GM12878 (cell line): ENCODE measurements around the gene DSE. TPM values are rescaled to one million over a fixed set of nuclear protein-coding genes. Genes with fewer than 3 reads are reported as not detected.

ENCODE experiments used
- ATAC-seq: fragments of 200-7000 bp; cut with Tn5 transposase; 3 replicates; pipeline ENCODE4 v1.9.1; 2020; ENCODE audit warnings: mild to moderate bottlenecking, moderate library complexity
- BruUV-seq: library from RNA; stranded (reverse); fragments of 400-500 nt; replicated peaks from 2 replicates; lab custom pipeline; 2021; lab: Mats Ljungman, UMichigan
- CTCF ChIA-PET: fragments of 300-600 bp; sonication (Branson Sonifier 250); formaldehyde crosslinking; extraction: SDS; loops from one replicate; lab custom pipeline; 2021; ENCODE audit warnings: inconsistent platforms; lab: Yijun Ruan, JAX
- POLR2A ChIA-PET: fragments of 350-600 bp; formaldehyde crosslinking; extraction: SDS; loops from one replicate; lab custom pipeline; 2021; ENCODE audit warnings: inconsistent platforms; lab: Charles Lee
- RAD21 ChIA-PET: fragments of 300-600 bp; sonication (Branson Sonifier 250); formaldehyde crosslinking; loops from one replicate; lab custom pipeline; 2023; ENCODE audit warnings: antibody characterized with exemption; ENCODE audit not compliant: unreplicated experiment; lab: Charles Lee
- SMC1A ChIA-PET: fragments of 300-600 bp; sonication (Branson Sonifier 250); formaldehyde crosslinking; loops from one replicate; lab custom pipeline; 2023; ENCODE audit not compliant: unreplicated experiment, uncharacterized antibody; lab: Charles Lee
- DNase-seq: peaks from one replicate; pipeline ENCODE4 v3.0.0-alpha.2; 2011; ENCODE audit warnings: low read depth, low spot score
- FAIRE-seq: peaks from 3 replicates; lab custom pipeline; 2011; peaks lifted over from hg19 to GRCh38; lab: Jason Lieb, UNC
- H2AFZ ChIP-seq: 2 replicates; pipeline ENCODE4 v1.6.0; 2011; ENCODE audit warnings: low read depth, low read length, control low read depth; ENCODE audit not compliant: control insufficient read depth
- H3K27ac ChIP-seq: 2 replicates; pipeline ENCODE4 v1.5.1; 2011; ENCODE audit warnings: control low read depth; ENCODE audit not compliant: control insufficient read depth, insufficient read depth
- H3K27me3 ChIP-seq, 2 experiments: replicated peaks in 1 of 2; 2 replicates each; pipeline versions ENCODE4 v1.6.0 to v1.6.1; 2011; ENCODE audit warnings: low read length in 1 of 2; ENCODE audit not compliant: control insufficient read depth in 2 of 2, insufficient read depth in 2 of 2
- H3K36me3 ChIP-seq, 2 experiments: 2 replicates each; pipeline ENCODE4 v1.5.1; 2011; ENCODE audit warnings: low read length in 1 of 2; ENCODE audit not compliant: control insufficient read depth in 2 of 2, insufficient read depth in 2 of 2
- H3K4me1 ChIP-seq: 2 replicates; pipeline ENCODE4 v1.6.1; 2011; ENCODE audit warnings: mild to moderate bottlenecking, low read length, moderate library complexity, mixed read lengths; ENCODE audit not compliant: control insufficient read depth, insufficient read depth
- H3K4me2 ChIP-seq: 2 replicates; pipeline ENCODE4 v1.6.0; 2011; ENCODE audit warnings: control low read depth; ENCODE audit not compliant: control insufficient read depth, insufficient read depth
- H3K4me3 ChIP-seq: fragments of 200-600 bp; sonication (generic); 2 replicates; pipeline ENCODE4 v1.5.1; 2016
- H3K79me2 ChIP-seq: 2 replicates; pipeline ENCODE4 v1.6.0; 2011; ENCODE audit warnings: low read length; ENCODE audit not compliant: control insufficient read depth, insufficient read depth
- H3K9ac ChIP-seq: 2 replicates; pipeline ENCODE4 v1.8.0; 2011; ENCODE audit warnings: low read length, control low read depth, mixed read lengths; ENCODE audit not compliant: control insufficient read depth, insufficient read depth
- H3K9me3 ChIP-seq: replicated peaks from 3 replicates; pipeline ENCODE4 v1.5.1; 2011; ENCODE audit warnings: mild to moderate bottlenecking, low read length; ENCODE audit not compliant: control insufficient read depth, insufficient read depth
- H4K20me1 ChIP-seq: 2 replicates; pipeline ENCODE4 v1.6.0; 2011; ENCODE audit not compliant: control insufficient read depth, insufficient read depth
- ASH2L ChIP-seq: fragments of 300-600, 200-600 bp; sonication (generic); IDR thresholded peaks from 2 replicates; pipeline ENCODE4 v1.6.1; 2017; ENCODE audit warnings: low read depth, mild to moderate bottlenecking, borderline replicate concordance
- ATF2 ChIP-seq: IDR thresholded peaks from 2 replicates; pipeline ENCODE4 v1.6.1; 2012; ENCODE audit warnings: low read length, inconsistent platforms
- CREB1 ChIP-seq: IDR thresholded peaks from 2 replicates; pipeline ENCODE4 v1.6.1; 2012; ENCODE audit warnings: low read depth, mild to moderate bottlenecking, inconsistent platforms
- EED ChIP-seq: sonication (generic); IDR thresholded peaks from 2 replicates; pipeline ENCODE4 v1.6.1; 2016; ENCODE audit warnings: antibody characterized with exemption, low read depth
- ELK1 ChIP-seq: IDR thresholded peaks from 2 replicates; pipeline ENCODE4 v1.6.1; 2012; ENCODE audit warnings: low read depth, low read length, improper control_type of control experiment
- HSF1 ChIP-seq: fragments of 150-350 bp; IDR thresholded peaks from 2 replicates; pipeline ENCODE4 v1.6.1; 2014; ENCODE audit warnings: mild to moderate bottlenecking, low read depth, low read length
- IKZF1 ChIP-seq: fragments of 450-650 bp; conservative IDR thresholded peaks from 2 replicates; pipeline ENCODE4 v1.6.1; 2017; ENCODE audit warnings: antibody characterized with exemption, mild to moderate bottlenecking
- IKZF2 ChIP-seq, 2 experiments: fragments of 450-650 bp; IDR thresholded peaks; 2 replicates each; pipeline ENCODE4 v1.6.1; 2017; ENCODE audit warnings: mild to moderate bottlenecking in 2 of 2, moderate library complexity in 2 of 2
- MAX ChIP-seq: IDR thresholded peaks from 2 replicates; pipeline ENCODE4 v1.6.1; 2012; ENCODE audit warnings: low read depth, low read length, improper control_type of control experiment
- MTA3 ChIP-seq: IDR thresholded peaks from 2 replicates; pipeline ENCODE4 v1.6.1; 2012; ENCODE audit warnings: low read length, inconsistent platforms, borderline replicate concordance
- NFIC ChIP-seq: IDR thresholded peaks from 2 replicates; pipeline ENCODE4 v1.6.1; 2012; ENCODE audit warnings: low read depth, mild to moderate bottlenecking, inconsistent platforms, low read length, moderate library complexity
- PBX3 ChIP-seq: IDR thresholded peaks from 2 replicates; pipeline ENCODE4 v1.6.1; 2011; ENCODE audit warnings: mild to moderate bottlenecking, low read depth, low read length, moderate library complexity; ENCODE audit not compliant: insufficient replicate concordance
- RUNX3 ChIP-seq: IDR thresholded peaks from 2 replicates; pipeline ENCODE4 v1.6.1; 2012; ENCODE audit warnings: low read length, inconsistent platforms
- SMARCA5 ChIP-seq: fragments of 450-650 bp; IDR thresholded peaks from 2 replicates; pipeline ENCODE4 v1.6.1; 2017; ENCODE audit warnings: mild to moderate bottlenecking
- SPI1 ChIP-seq: IDR thresholded peaks from 2 replicates; pipeline ENCODE4 v1.6.1; 2011; ENCODE audit warnings: low read depth, mild to moderate bottlenecking, low read length, moderate library complexity, borderline replicate concordance; ENCODE audit not compliant: insufficient read depth
- STAT3 ChIP-seq: IDR thresholded peaks from 2 replicates; pipeline ENCODE4 v1.6.1; 2011; ENCODE audit warnings: low read depth, low read length, improper control_type of control experiment
- ZNF24 ChIP-seq: fragments of 450-650 bp; IDR thresholded peaks from 2 replicates; pipeline ENCODE4 v1.6.1; 2017; ENCODE audit warnings: antibody characterized with exemption, mild to moderate bottlenecking
- ZNF384 ChIP-seq: IDR thresholded peaks from 2 replicates; pipeline ENCODE4 v1.6.1; 2012; ENCODE audit warnings: low read depth, mild to moderate bottlenecking, low read length, improper control_type of control experiment, borderline replicate concordance
- WGBS: methylation state at CpG from one replicate; pipeline ENCODE4 v1.1.6; 2016; ENCODE audit warnings: low lambda C conversion rate; ENCODE audit not compliant: insufficient replicate concordance, insufficient coverage; ENCODE audit errors: missing lambda C conversion rate; 5-methylcytosine and 5-hydroxymethylcytosine counted together
- in situ Hi-C: fragments of 300-500 bp; cut with MboI; formaldehyde crosslinking; loops from 9 replicates; pipeline ENCODE4 v1.14.3; 2018; ENCODE audit warnings: mixed read lengths
- intact Hi-C: fragments of 100-400 bp; cut with micrococcal nuclease; formaldehyde crosslinking; loops from one replicate; pipeline ENCODE4 v1.14.2; 2022; ENCODE audit not compliant: unreplicated experiment
- polyA plus RNA-seq, 11 experiments: library from polyadenylated mRNA; depleted of rRNA in 4 of 11; unstranded in 6 of 11; stranded (reverse) in 5 of 11; fragments of >200 nt; fragmentation: Nextera tagmentation in 4 of 11; fragmentation: Illumina TruSeq in 1 of 11; extraction: Ambion mirVana in 4 of 11; extraction: Trizol in 1 of 11; gene quantifications; 1 replicate in 1 of 11; 2 replicates in 10 of 11; pipeline versions ENCODE4 v1.2.1 to v1.2.3, GENCODE V29; 2011 to 2016; ENCODE audit warnings: inconsistent platforms in 2 of 11, missing spikeins in 2 of 11, low read depth in 1 of 11
- total RNA-seq, 4 experiments: library from RNA; depleted of rRNA in 3 of 4; stranded (reverse); fragments of >200 nt in 3 of 4; fragmentation: Illumina TruSeq in 1 of 4; extraction: Trizol in 1 of 4; gene quantifications; 2 replicates each; pipeline versions ENCODE4 v1.2.1 to v1.2.3, GENCODE V29; 2013 to 2021

Gene DSE
- total and polyA plus RNA-seq, 10 of the 15 experiments (the other 5 are each of a cell fraction or from before 2014, with no cell fraction given): 12.6 to 76.4 (median 43.0) TPM

GRCh38 chr6:116366740-116367275 lies 3.9 kb upstream of the DSE start (continued):
- TF ChIP-seq PBX3 (no peak), NFIC (no peak), ZNF384 (no peak), MAX (no peak), HSF1 (no peak), ZNF24 (no peak)

- Histone ChIP-seq H3K9me3 (no peaks in the 10 kb centered on the region), H3K9ac (peak overlapping the region; percentile 90), H3K36me3 (no peaks in the 10 kb centered on the region; a peak in 1 of 4 replicates), H3K27me3 (no peaks in the 10 kb centered on the region), H4K20me1 (no peaks in the 10 kb centered on the region; the same call in 1 of the 2 replicates), H3K4me3 (peak overlapping the region; percentile 92), H3K79me2 (peaks cover 45% of the 10 kb centered on the region), H3K27ac (peak overlapping the region; percentile 92), H3K4me1 (peaks cover 21% of the 10 kb centered on the region), H2AFZ (no peak overlapping the region), H3K4me2 (peak overlapping the region; percentile 53)
- intact Hi-C loops: no loop called here
- POLR2A ChIA-PET: interaction anchor here (1.2 kb wide), 1 partner anchor 10 kb away, joined by 4 read pairs; no protein-coding TSS in a partner anchor
- DNase-seq (no peak), FAIRE-seq (peak; percentile 70), ATAC-seq (peak; percentile 44)
- SMC1A ChIA-PET: interaction anchor here (0.9 to 3.8 kb wide), 9 partner anchors 10 to 81 kb away, joined by 3 to 23 read pairs (median 5); no protein-coding TSS in a partner anchor
- RAD21 ChIA-PET: interaction anchor here (1.0 to 1.5 kb wide), 3 partner anchors 24 to 32 kb away, joined by 3 to 5 read pairs (median 3); no protein-coding TSS in a partner anchor
- in situ Hi-C loops: no loop called here
- BruUV-seq: no TSS peak
- CTCF ChIA-PET: interaction anchor here (1.0 to 2.0 kb wide), 3 partner anchors 24 to 82 kb away, joined by 3 to 13 read pairs (median 5); no protein-coding TSS in a partner anchor
- 0% methylated on average over 1 of the region's 1 CpG for WGBS
- TF ChIP-seq EED (peak; percentile 30; the same call in 1 of the 2 replicates), IKZF2 (IDR thresholded peaks at IDR 0.05) (peak; percentile 45 to 56; a peak in 2 of 4 replicates), ATF2 (0 out of 2 replicates have a peak, but pooled peaks have one; percentile 30), IKZF1 (peak; percentile 48), NFIC (peak; percentile 30; the same call in 1 of the 2 replicates), CREB1 (0 out of 2 replicates have a peak, but pooled peaks have one; percentile 14), SPI1 (peak; percentile 92), SMARCA5 (no peak), MTA3 (0 out of 2 replicates have a peak, but pooled peaks have one; percentile 57), RUNX3 (peak; percentile 81), STAT3 (no peak), ASH2L (no peak), ELK1 (no peak)
Observed at GRCh38 chr6:116369540-116369939, 1.2 kb upstream of the DSE start.
